SK-N-MC (cell line): ENCODE measurements around the gene FAM81A.
"Not testable (repeated sequence)": the region's sequence is repeated elsewhere in the genome, so short reads cannot be mapped to it uniquely, and the experiment has no call there.

Experiments used
- DNase-seq: peaks from one replicate; pipeline ENCODE4 v3.0.0-alpha.2; 2011; ENCODE audit warnings: low read depth, low spot score
- H3K27ac ChIP-seq: fragments of 200-600 bp; sonication (generic); 2 replicates; pipeline ENCODE4 v1.5.1; 2016; ENCODE audit warnings: mixed run types
- H3K36me3 ChIP-seq: fragments of 200-600 bp; sonication (generic); 2 replicates; pipeline ENCODE4 v1.6.1; 2017; ENCODE audit warnings: antibody characterized with exemption, low read length, mixed read lengths; ENCODE audit not compliant: insufficient read depth
- H3K4me3 ChIP-seq: fragments of 200-600 bp; sonication (generic); 2 replicates; pipeline ENCODE4 v1.5.1; 2016
- H3K9ac ChIP-seq: fragments of 200-600 bp; sonication (generic); 2 replicates; pipeline ENCODE4 v1.8.0; 2017; ENCODE audit warnings: mixed run types, mixed read lengths; ENCODE audit not compliant: insufficient read length
- H3K9me3 ChIP-seq: fragments of 200-600 bp; sonication (generic); 2 replicates; pipeline ENCODE4 v1.6.1; 2017; ENCODE audit warnings: low read depth, mild to moderate bottlenecking, antibody characterized with exemption, low read length, moderate library complexity, mixed read lengths
- EZH2 ChIP-seq: fragments of 200-600 bp; sonication (generic); IDR thresholded peaks from one replicate; pipeline ENCODE4 v1.6.1; 2017; ENCODE audit warnings: antibody characterized with exemption
- FOXP2 ChIP-seq: optimal IDR thresholded peaks from 2 replicates; pipeline ENCODE3; 2011; ENCODE audit warnings: mild to moderate bottlenecking, moderate library complexity; ENCODE audit not compliant: insufficient read depth; ENCODE audit errors: extremely low read length, control extremely low read depth
- POLR2AphosphoS5 ChIP-seq: IDR thresholded peaks from 2 replicates; pipeline ENCODE4 v1.6.1; 2012; ENCODE audit warnings: mild to moderate bottlenecking, low read depth, low read length, borderline replicate concordance

Gene FAM81A

DNA sequence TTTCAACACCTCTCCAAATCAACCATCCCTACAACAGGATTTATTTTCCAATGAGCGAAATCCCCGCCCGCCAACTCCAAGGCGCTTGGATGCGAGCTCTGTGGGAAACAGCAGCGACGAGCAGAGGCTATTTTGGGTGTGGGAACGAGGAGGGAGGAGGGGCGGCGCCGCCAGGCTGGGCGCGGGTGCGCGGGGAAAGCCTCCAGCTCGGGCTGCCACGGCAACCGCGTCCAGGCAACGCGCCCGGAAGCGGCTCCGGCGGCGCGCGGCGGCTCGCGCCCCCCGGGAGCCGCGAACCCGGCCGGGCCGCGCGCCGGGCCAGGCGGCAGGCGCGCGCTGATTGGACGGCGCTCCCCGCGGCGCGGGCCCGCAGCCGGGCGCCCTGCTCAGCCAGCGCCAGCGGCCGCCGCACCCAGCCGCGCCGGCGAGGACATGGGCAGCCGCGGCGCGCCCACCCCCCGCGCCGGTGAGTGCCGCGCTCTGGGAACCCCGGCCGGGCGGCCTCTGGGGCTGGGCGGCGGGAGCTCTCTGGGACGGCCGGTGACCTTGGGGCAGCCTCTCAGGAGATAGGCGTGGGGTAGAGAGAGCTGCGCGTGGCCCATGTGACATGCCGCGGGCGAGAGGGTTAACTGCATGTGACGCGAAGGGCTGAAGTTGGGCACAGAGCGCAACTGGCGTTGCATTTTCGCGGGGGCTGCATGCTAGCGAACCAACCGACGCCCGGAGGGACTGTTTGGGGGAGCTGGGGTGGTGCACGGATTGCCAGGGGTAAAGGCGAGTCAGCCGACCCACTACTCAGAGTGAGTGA, at the start of gene FAM81A:
FAM81A (plus strand) TSS at position 370 of the 808 bp plus-strand sequence. CDS start 20,441 bp downstream, outside the sequence.
- Histone ChIP-seq H3K9ac (no peak within 1 kb of the TSS), H3K36me3 (no peaks in the 10 kb centered on the region), H3K27ac (no peak within 1 kb of the TSS)

DNA sequence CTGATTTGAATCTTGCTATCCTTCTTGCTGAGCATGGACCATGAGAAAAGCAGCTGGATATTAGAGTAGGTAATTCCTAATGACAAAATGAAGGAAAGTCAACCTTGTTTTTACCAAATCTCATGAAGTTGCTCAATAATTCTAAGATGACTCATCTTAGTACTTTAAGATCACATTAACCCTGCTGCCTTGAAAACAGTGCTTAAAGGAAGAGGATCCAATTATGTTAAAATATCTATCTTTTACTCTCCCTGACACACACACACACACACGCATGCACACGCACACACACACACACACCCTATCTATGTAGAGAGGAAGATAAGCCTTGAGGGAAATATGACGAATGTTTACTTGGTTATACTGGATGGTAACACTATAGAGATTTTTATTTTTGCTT, 49.3 kb upstream of the FAM81A start:
- TF ChIP-seq EZH2 (no peak), POLR2AphosphoS5 (no peak), FOXP2 (no peak)
- no peaks in the 10 kb centered on the region for H3K9me3 ChIP-seq
- no peak overlapping the region for H3K27ac ChIP-seq
- H3K4me3 ChIP-seq: no peak overlapping the region
- DNase-seq: no peak
- H3K9ac ChIP-seq: no peak overlapping the region
- no peaks in the 10 kb centered on the region for H3K36me3 ChIP-seq

More for the DNA sequence above, at the start of gene FAM81A:
- TF ChIP-seq FOXP2 (no peak), EZH2 (no peak), POLR2AphosphoS5 (no peak)
- Histone ChIP-seq H3K4me3 (peak within 1 kb of the TSS; percentile 66), H3K9me3 (no peaks in the 10 kb centered on the region)
- no peak for DNase-seq

DNA sequence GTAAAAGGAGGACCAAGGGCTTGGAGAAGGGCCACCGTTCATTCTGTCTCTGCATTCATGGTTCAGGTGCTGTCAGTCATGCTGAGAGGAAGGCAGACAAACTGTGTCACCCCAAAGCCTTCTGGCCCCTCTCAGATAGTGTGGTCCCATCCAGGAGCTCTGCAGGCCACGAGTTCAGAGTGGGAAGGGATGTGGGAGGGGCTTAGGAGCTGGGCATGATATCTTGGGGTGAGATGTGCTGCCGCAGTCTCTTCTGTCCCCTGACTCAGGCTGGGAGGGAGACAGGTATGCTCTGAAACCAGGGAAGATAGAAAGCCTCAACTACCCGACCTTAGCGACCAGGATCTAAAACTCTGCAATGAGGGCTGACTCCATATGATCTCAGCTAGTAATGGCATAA, 45.7 kb upstream of the FAM81A start:
- no peaks in the 10 kb centered on the region for H3K9me3 ChIP-seq
- H3K4me3 ChIP-seq: no peak overlapping the region
- H3K9ac ChIP-seq: no peak overlapping the region
- H3K36me3 ChIP-seq: no peaks in the 10 kb centered on the region
- no peak overlapping the region for H3K27ac ChIP-seq
- no peak for TF ChIP-seq POLR2AphosphoS5
- no peak for DNase-seq

DNA sequence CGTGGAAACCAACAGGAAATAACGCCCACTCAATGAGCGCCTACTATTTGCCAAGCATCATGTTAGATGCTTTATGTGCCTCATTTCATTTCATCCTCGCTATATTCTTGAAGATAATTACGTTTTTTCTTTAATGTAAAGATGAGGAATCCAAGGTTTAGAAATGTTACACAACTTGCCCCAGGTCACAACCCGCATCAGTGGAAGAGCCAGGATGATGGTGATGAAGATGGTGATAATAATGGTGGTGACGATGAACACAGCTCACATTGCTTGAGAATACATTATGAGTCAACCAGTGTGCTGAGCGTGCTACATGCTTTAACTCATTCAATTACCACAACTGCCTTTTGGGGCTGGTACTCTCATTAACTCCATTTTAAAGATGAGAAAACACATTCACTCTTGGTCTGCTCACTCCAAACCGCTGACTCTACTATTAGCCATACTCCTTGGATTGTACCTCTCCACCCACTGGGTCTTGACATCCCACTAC, 43.8 kb upstream of the FAM81A start:
- Histone ChIP-seq H3K36me3 (no peaks in the 10 kb centered on the region), H3K9ac (no peak overlapping the region), H3K27ac (no peak overlapping the region), H3K9me3 (no peaks in the 10 kb centered on the region), H3K4me3 (no peak overlapping the region)
- no peak for TF ChIP-seq POLR2AphosphoS5
- no peak for DNase-seq

DNA sequence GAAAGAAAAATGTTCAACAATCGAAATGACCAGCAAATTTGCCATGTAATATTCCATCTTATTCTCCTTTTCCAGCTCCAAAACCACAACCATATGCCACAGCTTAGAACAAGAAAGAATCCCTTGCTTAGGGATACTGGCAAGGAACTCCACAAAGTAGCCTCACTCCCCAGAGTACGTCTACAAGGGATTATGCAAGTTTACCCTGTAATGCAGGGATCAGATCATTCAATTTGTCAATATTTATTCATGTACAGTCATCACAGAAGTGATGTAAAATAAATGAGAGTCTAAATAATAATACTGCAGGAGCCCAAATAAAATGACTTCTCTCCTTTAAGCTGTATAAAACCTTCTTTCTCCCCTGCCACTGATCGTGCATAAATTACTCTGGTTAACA, 41.8 kb upstream of the FAM81A start:
- TF ChIP-seq EZH2 (no peak), FOXP2 (no peak), POLR2AphosphoS5 (no peak)
- no peak overlapping the region for H3K27ac ChIP-seq
- H3K9ac ChIP-seq: no peak overlapping the region
- no peaks in the 10 kb centered on the region for H3K9me3 ChIP-seq
- H3K4me3 ChIP-seq: no peak overlapping the region
- H3K36me3 ChIP-seq: no peaks in the 10 kb centered on the region
- DNase-seq: no peak

DNA sequence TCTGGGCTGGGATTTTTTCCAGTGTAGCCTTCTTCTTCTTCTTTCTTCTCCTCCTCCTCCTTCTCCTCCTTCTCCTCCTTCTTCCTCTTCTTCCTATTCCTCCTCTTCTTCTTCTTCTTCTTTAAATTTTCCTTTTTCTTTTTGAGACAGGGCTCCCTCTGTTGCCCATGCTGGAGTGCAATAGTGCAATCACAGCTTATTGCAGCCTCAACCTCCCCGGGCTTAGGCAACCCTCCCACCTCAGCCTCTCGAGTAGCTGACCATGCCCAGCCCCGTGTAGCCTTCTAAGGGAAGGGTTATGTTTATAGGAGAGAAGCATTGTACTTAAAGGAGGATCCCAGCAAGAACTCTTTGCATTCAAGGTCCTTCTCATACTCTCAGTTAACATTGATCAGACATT, 41.3 kb upstream of the FAM81A start:
- no peak overlapping the region for H3K27ac ChIP-seq
- H3K9me3 ChIP-seq: no peaks in the 10 kb centered on the region
- H3K36me3 ChIP-seq: no peaks in the 10 kb centered on the region
- no peak overlapping the region for H3K4me3 ChIP-seq
- DNase-seq: no peak
- TF ChIP-seq FOXP2 (no peak), EZH2 (no peak), POLR2AphosphoS5 (no peak)
- no peak overlapping the region for H3K9ac ChIP-seq

DNA sequence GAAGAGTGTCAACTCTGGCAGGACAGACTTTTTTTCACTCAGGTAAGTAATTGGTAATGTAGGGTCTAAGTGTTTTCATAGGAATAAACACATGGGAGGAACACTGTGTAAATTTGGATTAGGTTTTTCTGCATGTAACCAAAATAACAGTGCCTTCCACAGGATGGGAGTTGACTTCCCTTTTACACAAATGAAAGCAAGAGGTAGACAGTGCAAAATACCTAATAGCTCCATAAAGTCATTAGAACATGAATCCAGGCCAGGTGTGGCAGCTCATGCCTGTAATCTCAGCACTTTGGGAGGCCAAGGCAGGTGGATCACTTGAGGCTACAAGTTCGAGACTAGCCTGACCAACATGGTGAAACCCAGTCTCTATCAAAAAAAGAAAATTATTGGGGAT, 39.8 kb upstream of the FAM81A start:
- no peaks in the 10 kb centered on the region for H3K9me3 ChIP-seq
- H3K36me3 ChIP-seq: no peaks in the 10 kb centered on the region
- DNase-seq: no peak
- TF ChIP-seq EZH2 (no peak), POLR2AphosphoS5 (no peak), FOXP2 (no peak)
- H3K4me3 ChIP-seq: no peak overlapping the region
- no peak overlapping the region for H3K27ac ChIP-seq
- H3K9ac ChIP-seq: no peak overlapping the region

DNA sequence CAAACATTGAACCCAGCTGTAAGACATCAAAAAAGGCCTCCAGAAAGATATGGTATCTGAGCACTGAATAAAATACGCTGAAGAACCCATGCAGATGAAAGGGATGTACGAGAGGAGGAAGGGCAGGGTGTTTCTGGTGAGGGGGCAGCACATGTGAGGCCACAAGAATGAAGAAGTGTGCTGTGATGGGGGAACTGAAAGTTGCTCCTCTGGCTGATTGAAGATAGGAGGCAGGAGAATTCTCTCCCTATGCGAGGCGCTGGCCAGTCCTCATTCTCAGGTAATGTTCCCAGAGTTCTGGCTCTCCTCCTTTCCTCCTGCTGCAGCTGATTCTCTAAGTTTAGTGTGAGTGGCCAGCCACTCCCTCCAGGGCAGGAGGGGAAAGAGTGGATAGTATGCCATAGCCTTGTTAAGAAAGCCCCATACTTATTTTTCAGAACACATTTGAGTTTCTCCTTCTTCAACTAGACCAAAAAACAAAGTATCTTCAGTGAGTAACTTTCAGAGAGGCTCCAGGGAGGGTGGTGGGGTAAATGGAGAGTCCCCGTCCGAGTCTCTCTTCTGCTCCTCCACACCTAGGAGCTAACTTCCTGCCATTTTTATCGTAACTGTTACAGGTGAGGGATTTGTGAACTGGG, 38.4 kb upstream of the FAM81A start:
- TF ChIP-seq EZH2 (no peak), POLR2AphosphoS5 (no peak), FOXP2 (no peak)
- Histone ChIP-seq H3K4me3 (no peak overlapping the region), H3K36me3 (no peaks in the 10 kb centered on the region), H3K9me3 (no peaks in the 10 kb centered on the region), H3K27ac (no peak overlapping the region), H3K9ac (no peak overlapping the region)
- no peak for DNase-seq

DNA sequence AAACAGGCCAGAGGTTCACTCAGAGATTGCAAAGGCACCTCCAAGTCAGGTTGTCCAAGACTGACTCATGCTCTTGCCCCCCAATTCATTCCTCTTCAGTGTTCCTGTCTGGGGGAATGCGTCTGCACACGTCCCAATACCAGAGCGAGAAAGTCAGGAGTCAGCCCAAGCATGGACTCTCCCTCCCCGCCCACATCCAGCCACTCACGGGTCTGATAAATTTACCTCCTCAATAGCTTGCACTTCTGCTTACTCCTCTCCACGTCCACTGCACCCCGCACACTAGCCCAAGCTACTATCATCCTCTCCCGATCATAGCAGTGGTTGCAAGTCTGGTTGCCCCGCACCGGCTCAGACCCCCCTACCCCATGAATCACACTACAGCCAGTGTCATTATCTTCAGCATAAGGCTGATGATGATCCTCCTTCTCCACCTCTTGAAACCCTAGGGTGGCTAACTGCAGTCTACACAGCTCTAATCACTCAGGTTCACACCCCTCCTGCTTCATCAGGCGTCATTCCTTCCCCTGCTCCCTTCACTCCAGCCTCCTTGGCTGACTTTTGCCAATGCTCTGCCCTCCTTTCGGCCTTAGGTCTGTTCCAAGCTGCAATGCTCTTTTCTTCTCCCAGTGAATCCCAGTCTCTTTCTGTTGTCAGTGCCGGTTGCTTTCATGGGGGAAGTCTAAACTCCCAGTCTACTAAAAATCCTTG, 37.7 kb upstream of the FAM81A start:
- H3K27ac ChIP-seq: no peak overlapping the region

DNA sequence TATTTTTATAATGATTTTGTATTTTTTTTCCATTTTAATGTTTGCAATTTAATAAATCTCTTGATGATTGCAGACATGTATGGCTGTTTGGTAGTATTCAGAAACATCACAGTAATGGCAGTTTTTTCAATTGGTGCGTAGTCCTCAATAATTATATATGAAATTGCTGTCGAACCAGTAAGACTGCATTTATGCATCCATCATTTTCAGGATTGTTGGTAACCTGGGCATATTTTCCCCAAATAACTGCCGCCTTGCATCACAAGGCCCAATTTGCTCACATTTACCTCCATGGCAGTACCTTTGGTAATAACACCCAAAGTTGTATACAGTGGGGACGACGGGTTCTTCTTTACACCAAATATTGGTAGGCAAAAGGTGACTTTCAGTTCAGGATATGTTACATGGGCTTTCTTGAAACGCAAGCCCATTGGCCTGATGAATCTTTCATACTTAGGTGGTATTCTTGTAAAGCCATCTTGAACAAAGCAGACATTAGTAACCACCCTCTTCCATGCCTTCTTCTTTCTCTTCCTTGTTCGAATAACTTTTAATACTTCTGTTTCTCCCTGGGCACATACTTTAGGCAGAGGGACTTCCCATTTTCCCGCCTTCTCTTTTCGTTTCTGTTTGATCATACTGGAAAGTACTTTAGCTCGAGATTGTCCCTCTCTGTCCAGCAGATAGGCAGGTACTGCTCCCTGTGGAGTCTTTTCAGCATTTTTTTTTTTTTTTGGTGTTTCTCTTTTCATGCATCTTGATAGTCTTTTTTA, 36.7 kb upstream of the FAM81A start:
- DNase-seq: not testable (repeated sequence)

More for the DNA sequence above, 37.7 kb upstream of the FAM81A start:
- TF ChIP-seq FOXP2 (no peak), EZH2 (no peak), POLR2AphosphoS5 (no peak)
- Histone ChIP-seq H3K9me3 (no peaks in the 10 kb centered on the region), H3K9ac (no peak overlapping the region), H3K4me3 (no peak overlapping the region), H3K36me3 (no peaks in the 10 kb centered on the region)
- no peak for DNase-seq

More for the DNA sequence above, 36.7 kb upstream of the FAM81A start:
- H3K4me3 ChIP-seq, H3K9ac ChIP-seq, H3K9me3 ChIP-seq, H3K27ac ChIP-seq, H3K36me3 ChIP-seq: not testable (repeated sequence)
